Fibroblast of peridontal ligament (primary cell): ENCODE results near the gene HDAC4.

Source experiments
- DNase-seq: peaks from one replicate; pipeline ENCODE4 v3.0.0-alpha.2; 2010; ENCODE audit errors: extremely low read depth

The HDAC4 gene

DNA sequence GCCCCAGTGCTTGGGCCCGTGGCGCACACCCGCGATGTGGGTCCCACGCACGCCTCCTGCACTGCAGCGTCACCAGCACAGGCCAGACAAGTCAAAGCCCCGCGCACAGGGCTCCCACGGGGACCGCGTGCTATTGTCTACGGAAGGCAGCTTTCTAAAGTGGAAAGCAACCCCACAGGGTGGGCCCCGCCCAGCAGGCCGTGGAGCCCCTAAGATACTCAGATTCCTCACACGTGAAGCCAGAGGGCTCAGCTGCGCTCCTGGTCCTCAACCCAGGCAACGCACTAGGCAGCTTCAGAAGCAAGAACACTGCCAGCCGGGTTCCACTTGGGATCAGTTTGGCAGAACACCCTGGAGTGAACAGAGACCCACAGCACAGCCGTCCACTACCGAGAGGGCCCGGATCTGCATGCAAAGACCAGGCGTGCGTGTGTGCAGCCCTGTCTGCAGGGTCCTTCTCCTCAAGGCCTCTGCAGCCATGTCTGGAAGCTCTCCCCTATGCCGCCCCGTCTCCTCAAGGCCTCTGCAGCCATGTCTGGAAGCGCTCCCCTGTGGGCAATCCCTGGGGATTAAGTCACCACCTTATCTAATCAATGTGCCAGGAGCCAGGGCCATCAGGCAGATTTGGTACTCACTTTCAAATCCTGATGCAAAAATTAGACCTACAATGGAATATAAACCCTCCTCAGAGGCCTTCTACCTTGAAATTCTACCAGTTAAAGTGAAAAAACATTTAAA is 231.3 kb downstream of the HDAC4 start:
- no peak for DNase-seq

DNA sequence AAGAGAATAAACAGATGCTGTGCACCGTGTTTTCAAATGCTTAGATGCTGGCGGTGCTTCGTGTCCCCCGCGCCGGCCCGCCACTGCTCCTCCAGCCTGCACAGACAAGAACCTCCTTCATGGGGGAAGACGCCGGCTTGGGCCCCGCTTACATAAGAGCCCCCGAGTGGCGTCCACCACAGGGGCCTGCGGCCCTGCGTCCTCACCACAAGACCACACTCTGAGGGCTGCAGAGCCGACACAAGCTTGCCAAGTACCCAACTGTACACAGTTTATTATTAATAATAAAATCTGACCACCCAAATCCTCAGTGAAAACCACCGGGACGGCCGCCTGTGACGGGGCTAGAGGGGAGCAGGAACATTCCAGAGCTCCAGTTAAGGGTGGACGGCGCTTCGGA is 232.2 kb downstream of the HDAC4 start:
- DNase-seq = no peak

DNA sequence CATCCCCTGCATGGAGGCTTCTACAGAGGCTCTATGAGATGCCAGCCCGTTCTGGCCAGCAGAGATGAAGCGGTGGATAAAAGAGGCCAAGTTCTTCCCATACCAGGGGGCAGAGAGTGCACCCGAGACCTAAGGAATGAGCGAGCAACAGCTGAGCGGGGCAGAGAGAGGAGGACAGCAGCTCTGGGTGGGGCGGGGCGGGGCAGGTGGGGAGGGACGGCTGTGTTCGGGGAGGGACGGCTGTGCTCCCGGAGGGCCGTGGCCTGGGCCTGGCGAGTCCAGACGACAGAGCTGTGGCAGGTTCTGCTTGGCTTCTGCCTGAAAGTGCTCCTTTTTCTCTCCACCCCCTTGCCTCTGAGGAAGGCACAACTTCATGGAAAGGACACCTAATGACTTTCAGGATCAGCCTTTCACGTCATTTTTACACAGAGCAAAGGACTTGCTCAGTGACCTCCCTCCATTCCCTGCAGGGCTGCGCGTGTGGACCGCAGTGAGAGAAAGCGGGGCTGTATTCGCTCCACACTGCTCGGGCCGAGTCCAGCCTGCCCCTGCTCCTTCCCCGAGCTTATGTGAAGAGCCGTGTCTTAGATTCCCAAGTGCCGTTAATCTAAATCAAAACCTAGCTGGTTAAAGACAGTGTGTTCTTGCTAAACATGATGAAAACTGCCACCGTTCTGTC is 232.9 kb downstream of the HDAC4 start:
- no peak for DNase-seq

DNA sequence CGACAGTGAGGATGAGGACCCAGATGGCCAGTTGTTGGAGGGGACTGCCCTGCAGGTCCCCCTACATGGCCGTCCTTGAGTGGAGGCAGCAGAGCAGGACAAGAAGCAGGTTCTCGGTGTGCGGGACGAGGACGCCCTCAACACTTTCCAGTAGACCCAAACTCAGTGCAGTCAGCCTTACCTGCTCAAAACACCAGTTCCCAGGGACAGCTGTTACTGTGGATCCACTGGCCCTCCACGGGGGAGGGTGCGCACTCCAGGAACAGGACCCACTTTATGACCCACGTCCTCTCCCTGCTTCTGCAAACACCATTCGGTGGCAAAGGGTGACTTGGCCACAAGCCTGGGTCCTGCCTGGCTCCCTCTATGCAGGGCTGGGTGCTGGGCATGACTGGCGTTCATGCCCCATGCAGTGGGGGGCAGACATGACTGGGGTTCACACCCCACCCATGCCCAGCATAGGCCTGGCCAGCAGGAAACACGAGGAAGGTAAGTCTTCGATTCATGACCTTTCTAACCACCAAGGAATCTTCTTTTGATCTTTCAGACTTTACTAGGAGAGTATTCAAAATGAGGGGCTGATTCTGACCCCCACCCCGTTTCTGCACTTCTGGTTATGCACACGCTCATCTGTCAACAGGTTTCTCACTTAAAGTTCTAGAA is 233.7 kb downstream of the HDAC4 start:
- DNase-seq = no peak

DNA sequence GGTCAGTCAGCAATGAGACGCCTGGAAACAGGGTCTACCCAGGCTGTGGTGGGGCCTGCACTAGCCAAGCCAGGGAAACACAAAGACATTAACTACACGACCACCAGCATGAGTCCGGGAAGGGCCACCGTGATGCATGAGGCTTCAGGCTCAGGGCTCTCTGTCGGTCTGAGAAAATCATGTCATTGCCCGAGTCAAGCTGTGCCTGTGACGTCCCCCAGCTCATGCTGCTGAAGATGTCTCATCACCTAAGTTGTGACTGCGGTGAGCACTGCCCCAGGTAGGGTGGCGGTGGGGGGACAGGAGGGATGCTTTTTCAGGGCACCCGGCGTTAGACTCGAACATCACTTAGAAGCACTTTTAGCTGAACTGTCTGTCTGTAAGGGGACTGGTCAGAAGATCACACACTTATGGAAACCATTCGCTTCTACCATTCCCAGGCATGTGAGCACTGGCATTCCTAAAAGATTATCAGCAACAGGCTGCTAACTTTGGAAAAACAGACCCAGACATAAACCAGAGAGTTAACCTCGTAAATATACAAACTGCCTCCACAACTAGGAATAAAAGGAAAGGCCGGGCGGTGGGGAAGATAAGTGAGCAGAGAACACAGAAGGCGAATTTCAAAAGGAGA is 234.5 kb downstream of the HDAC4 start:
- DNase-seq = no peak

DNA sequence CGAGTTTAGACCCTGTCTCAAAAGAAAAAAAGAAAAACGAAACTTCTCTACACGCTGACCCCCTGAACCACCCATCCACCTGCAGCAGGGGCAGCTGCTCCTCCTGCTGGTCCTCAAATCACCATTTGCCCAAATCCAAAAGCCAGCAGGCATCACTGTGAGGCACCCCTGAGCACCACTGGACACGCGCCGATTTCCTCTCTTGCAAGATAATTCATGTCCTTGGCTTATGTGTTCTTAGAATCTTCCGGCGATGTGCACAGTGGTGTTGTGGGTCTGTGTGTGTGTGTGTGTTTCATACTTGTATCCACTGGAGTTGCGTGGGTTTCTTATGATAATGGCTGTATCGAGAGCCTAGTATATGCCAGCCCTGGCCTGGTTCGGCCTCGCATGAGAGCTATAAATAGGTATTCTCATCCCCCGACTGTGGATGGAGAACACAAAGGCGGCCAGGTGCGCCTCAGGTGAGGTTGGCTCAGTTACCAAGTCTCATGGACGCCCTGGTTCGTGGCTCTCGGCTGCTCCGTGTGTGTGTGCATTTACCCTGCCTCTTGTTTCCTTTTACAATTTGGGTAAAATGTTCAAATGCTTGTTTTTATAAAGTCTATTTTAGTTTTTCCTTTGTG is 235.5 kb downstream of the HDAC4 start:
- no peak for DNase-seq

DNA sequence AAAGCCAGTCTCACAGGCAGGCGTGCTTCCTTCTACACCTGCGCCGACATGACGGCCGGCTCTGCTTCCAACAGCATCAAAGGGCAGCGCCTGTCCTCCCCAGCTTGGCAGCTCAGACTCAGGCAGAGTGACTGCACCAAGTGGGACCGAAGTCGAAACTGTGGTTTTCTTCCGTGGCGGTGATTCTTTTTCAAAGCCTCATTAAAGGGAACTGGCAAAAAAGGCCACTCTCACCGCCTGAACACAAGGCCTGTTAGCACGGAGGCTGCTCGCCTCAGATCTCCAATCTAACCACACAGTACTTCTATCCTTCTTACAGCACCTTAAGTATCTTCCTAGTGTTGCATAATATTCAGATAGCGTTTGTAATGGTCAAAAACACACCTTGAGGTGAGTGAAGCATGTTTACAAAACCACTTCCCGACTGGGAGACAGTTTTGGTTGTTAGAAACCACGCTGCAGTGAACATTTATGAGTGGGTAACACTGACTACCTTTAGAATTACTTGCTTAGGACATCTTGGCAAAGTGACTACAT is 236.4 kb downstream of the HDAC4 start:
- no peak for DNase-seq

DNA sequence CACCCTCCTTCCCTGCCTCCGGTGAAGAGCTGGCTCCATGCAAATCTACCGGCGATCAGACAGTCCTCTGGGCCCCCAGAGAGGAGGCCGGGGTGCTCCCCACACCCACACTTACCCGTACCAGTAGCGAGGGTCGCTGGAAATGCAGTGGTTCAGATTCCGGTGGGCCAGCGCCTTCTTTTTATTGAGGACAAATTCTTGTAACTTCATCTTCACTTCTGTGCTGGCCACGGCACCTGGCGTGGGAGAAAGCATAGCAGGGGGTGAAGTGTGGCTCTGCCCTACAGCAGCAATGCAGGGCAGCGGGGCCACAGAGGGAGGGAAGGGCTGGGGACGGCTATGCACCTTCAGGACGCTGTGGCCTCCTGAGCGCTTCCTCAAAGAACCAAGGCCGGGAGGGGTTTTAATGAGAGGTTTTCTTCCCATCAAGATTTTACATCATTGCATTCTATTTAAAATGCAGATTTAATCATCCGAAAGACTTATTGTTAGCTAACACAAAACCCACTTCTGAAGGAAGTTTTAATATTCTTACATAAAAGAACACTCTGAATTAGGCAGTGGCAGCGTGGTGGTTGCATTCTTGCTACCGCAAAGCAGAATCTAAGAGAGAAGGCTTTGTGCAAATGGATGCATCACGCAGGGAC is 237.0 kb downstream of the HDAC4 start:
- no peak for DNase-seq

DNA sequence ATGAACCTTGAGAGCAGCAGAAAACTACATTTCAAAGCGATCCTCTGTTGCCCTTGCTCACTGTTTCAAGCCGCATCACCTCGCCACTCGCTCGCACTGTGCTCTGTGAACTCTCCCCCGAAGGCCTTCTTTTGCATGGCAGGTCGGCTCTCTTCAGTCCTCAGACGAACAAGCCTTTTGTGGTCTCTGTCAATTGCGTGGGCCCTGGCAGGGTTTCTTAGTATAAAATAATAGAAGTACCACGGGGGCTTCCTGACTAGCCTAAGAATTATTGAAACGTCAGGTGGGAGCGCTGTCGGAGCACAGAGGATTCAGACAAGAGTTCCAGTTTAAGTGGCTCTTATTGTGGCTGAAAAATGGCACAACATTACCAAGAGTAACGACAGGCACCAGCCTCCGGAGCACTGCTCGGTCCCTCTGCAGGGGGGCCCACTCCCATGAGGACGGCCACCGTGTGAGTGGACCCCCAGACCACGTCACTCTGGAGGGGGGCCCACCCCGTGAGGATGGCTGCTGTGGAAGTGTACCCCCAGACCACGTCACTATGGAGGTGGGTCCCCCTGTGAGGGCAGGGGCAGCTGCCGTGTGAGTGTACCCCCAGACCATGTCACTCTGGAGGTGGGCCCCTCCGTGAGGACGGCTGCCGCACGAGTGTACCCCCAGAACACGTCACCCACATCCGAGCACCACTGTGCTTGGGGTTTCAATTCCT is 237.7 kb downstream of the HDAC4 start:
- DNase-seq = no peak

DNA sequence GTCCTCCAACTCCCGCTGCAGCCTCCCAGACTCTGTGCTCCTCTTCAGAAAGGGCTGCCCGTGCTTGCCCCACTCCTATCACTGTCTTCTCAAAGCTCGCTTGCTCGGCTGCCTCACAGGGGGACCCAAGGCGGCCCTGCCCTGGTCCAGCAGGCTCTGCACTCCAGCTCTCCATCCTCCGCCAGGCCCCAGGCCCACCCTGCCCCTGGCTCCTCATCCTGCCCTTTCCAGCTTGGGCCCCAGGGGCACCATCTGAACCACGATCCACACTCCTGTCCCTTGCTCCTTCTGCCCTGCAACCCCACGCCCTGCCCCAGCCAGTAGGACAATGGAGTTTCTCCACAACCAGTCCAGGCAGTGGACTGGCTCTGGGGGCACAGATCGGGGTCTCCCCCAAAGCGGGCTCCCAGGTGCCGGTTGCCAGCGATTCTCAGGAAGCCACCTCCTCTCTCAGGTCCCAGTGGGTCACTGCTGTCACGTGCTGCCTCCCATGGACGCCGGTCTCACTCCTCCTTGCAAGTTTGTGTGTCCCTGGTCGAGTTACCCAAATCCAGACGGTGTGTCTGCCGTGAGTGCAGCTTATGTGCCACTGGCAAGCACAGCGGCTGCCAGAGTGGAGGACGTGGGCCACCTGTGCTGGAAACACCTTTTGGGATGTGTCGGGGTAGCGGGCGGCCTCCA is 238.5 kb downstream of the HDAC4 start:
- DNase-seq = no peak

DNA sequence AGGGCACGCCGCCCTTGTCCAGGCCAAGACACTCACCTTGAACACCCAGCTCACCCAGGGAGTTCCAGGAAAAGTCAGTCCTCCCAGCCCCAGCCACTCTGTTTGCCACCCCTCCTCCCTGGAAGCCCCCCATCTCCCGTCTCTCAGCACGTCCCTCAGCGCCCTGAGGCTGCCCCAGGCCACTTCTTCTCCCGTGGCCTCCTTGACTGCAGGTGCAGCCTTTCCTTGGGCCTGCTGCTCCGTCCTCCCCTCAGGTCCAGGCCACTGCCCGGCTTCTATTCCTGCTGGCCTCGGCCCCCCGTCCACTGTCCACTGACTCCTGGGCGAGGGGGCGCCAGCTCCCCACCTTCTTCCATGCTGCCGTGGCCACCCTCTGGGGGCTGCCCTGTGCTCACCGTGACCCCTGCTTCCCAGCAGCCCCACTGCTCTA is 239.1 kb downstream of the HDAC4 start:
- DNase-seq = no peak

DNA sequence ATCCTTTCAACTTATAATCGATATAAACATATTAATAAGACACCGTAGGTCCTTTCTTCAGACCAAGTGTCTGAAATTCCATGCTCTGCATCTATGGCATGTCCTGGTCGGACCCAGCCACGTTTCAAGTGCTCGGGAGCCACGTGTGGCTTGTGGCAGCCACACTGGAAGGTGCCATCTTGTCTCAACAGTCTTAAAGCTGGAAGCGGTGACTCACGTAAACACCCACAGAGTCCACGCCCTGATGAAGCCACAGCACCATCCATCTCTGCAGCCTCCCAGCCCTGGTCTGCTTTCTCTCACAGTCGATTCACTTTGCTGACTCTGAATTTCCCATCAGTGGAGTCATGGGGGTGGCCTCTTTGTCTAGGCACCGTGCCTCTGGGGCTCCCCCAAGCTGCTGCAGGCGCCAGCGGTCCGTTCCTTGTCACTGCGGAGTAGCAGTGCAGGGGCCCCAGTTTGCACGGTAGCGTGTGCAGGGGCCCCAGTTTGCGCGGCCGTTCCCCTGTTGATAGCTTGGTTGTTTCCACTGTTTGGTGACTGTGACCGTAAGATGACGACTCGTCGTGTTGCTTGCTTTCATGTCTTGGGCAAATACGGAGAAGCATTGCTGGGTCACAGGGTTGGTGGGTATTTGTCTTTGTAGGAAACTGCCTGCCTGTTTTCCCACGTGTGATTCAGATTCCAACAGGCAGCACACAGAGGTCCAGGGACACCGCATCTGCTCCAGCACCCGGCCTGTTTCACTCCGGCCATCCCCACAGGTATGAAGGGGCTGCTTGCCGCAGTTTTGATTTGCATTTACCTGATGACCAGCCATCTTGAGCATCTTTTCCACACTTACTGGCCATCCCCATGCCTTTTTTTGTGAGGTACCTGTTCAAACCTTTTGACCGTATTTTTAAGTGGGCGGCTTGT is 240.3 kb downstream of the HDAC4 start:
- DNase-seq = no peak

DNA sequence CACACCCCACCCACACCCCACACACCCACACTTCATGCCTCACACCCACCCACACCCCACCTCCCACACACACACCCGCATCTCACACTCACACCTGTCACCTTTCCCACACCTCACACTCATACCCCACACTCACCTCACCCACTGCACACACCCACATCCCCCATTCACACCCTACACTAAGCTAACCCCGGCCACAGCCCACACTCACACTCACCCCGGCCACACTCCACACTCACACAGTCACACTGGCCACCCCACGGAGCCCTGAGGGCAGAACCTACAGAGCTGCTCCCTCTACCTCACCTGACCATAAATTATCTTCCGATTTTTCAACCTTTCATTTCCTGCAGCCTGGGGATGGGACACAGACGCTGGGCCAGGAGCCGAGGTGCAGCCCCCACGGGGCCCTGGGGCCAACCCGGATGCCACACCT is 241.3 kb downstream of the HDAC4 start:
- DNase-seq = no peak

DNA sequence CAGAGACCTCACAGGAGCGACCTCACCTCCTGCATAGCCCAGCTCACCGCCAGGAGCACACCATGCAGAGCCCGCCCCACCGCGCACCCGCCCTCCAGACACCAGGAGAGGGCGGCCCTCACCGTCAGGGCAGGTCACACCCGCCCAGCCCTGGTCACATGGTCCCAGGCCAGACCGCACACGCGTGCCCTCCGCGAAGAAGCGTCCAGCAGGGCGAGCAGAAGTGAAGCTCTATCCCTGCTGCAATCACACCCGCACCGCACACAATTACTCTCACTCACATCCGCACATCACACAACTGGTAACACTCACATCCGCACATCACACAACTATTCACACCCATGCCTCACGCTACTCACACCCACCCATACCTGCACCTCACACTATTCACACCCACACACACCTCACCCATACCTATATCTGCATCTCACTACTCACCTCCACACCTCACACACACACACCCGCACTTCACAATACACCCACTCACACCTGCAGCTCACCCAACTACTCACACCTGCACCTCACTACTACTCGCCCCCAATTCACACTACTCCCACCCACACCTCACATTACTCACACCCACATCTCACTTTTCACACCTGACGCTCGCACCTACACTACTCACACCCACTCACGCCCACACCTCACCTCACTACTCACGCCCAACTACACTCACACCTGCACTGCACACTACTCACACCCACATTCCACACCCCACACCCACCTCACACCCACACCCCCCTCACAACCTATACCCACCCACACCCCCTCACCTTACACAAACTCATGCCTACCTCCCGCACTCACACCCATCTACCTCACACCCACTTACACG is 242.0 kb downstream of the HDAC4 start:
- DNase-seq = no peak

DNA sequence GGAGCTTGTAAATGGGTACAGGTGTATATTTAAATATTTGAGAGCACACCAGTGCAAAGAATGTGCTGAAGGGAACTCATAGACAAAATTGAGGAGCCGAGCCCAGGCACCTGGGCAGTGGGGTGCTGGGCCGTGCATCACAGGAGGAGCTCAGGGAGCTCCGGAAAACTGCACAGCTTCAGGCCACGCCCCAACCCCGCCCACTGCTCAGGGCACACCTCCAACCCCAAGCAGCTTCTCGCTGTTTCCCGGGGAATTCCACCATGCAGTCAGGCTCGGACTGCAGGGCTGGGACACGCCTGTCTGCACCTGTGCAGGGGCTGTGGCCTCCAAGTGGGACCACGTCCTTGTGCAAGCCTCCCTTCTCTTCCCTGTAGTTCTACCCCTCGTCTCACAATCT is 243.0 kb downstream of the HDAC4 start:
- no peak for DNase-seq

DNA sequence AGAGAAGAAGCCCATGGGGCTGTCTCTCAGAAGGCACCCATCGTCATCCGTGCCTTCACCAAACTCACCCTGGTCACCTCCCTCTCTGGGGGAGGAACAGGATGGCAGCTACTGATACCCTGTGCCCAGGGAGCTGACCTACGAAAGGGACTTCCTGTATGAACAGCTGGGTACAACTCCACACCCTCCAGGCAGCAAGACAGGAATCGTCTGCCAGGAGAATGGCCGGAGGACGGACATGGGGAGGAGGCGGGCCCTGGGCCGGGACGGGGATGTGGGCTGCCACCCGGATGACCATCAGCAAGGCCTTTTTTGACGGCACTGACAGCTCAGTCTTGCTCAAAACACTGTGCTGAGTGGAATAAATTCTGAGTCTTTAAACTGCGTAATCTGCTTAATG is 243.6 kb downstream of the HDAC4 start:
- DNase-seq = no peak

DNA sequence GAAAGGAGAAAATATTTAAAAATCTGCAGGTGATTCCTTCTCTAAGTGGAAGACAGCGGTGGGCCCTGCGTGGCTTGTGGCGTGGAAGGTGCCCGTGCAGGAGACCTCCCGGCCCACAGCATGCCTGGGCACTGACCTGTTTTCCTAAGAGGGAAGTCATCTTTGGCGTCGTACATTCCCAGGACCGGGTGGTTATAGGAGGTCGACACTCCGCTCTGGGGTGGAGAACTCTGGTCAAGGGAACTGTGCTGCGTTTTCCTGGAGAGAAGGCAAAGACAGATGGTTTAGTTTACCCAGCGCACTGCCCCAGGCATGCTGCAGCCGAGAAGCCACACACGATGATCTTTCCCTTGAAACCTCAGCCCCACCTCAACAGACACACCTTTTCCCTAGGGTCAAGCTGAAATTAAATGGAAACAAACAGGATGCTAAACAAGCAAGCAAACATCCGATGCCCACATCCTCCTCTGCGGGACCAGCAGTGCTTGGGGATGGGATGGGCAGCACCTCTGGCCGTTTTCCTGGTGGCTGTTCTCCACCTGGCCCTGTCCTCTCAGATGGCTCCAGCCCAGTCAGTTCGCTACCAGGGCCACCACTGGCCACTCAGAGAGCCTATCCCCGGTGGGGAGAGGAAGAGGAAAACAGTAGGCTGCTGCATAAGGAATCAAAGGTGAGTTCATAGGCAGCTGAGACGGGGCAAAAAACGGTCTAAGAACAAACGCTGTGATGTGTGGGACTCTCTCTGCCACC is 244.1 kb downstream of the HDAC4 start:
- DNase-seq = no peak
